K562 (cell line): ENCODE results near the gene AP1S3. TPM values are rescaled to one million over a fixed set of nuclear protein-coding genes. Genes with fewer than 3 reads are reported as not detected.

Source experiments
- CEBPG ChIP-seq, 3 experiments: fragments of 200-800 bp in 1 of 3; sonication (Bioruptor generic) in 1 of 3; sonication (generic) in 1 of 3; formaldehyde crosslinking in 1 of 3; IDR thresholded peaks in 2 of 3; conservative IDR thresholded peaks in 1 of 3; 2 replicates each; pipeline versions ENCODE4 v1.6.1 to v1.8.0; 2016 to 2022; ENCODE audit warnings: missing compliant biosample characterization in 2 of 3, missing genetic modification characterization in 2 of 3, mild to moderate bottlenecking in 1 of 3, missing genetic modification reagents in 1 of 3
- FOXA1 ChIP-seq: fragments of 450-650 bp; IDR thresholded peaks from 2 replicates; pipeline ENCODE4 v1.6.1; 2016; ENCODE audit warnings: mild to moderate bottlenecking, borderline replicate concordance
- FOXM1 ChIP-seq, 2 experiments: fragments of 450-650 bp in 1 of 2; sonication (generic) in 1 of 2; formaldehyde crosslinking in 1 of 2; IDR thresholded peaks; 2 replicates each; pipeline versions ENCODE4 v1.6.1 to v1.9.0; 2017 to 2022; ENCODE audit warnings: low read depth in 2 of 2, mild to moderate bottlenecking in 2 of 2, missing genetic modification reagents in 1 of 2, moderate library complexity in 1 of 2
- GABPA ChIP-seq: fragments of 200-800 bp; sonication (Bioruptor generic); conservative IDR thresholded peaks from 2 replicates; pipeline ENCODE4 v1.6.1; 2016; ENCODE audit warnings: low read depth, missing genetic modification characterization, missing compliant biosample characterization
- KDM5B ChIP-seq: fragments of 200-600 bp; sonication (generic); IDR thresholded peaks from 2 replicates; pipeline ENCODE4 v1.6.1; 2012; ENCODE audit warnings: low read depth, mild to moderate bottlenecking, moderate library complexity, low read length, control low read depth, inconsistent platforms; ENCODE audit not compliant: insufficient replicate concordance
- LCOR ChIP-seq: sonication (generic); formaldehyde crosslinking; IDR thresholded peaks from 2 replicates; pipeline ENCODE4 v1.8.0; 2022; ENCODE audit warnings: mild to moderate bottlenecking, missing genetic modification reagents
- MEIS2 ChIP-seq: fragments of 450-650 bp; IDR thresholded peaks from 2 replicates; pipeline ENCODE4 v1.6.1; 2014; ENCODE audit warnings: mild to moderate bottlenecking; ENCODE audit not compliant: partially characterized antibody
- PCBP1 ChIP-seq: fragments of 200-400 bp; formaldehyde crosslinking; IDR thresholded peaks from 2 replicates; pipeline ENCODE4 v1.6.1; 2018; ENCODE audit warnings: mild to moderate bottlenecking, low read depth, low read length; ENCODE audit not compliant: poor library complexity, severe bottlenecking
- RBM25 ChIP-seq: fragments of 200-400 bp; formaldehyde crosslinking; IDR thresholded peaks from 2 replicates; pipeline ENCODE4 v1.6.1; 2018; ENCODE audit warnings: low read length, low read depth, moderate library complexity; ENCODE audit not compliant: severe bottlenecking
- RCOR1 ChIP-seq, 2 experiments: IDR thresholded peaks; 2 replicates each; pipeline ENCODE4 v1.6.1; 2012; ENCODE audit warnings: low read depth in 2 of 2, low read length in 2 of 2, borderline replicate concordance in 1 of 2, improper control_type of control experiment in 1 of 2
- ZBTB8A ChIP-seq: fragments of 450-650 bp; IDR thresholded peaks from 2 replicates; pipeline ENCODE4 v1.6.1; 2018; ENCODE audit warnings: mild to moderate bottlenecking, moderate library complexity; ENCODE audit not compliant: partially characterized antibody
- ZKSCAN3 ChIP-seq: fragments of 250-450 bp; sonication (Bioruptor Pico); IDR thresholded peaks from 2 replicates; pipeline ENCODE4 v1.4.0; 2020
- ZNF146 ChIP-seq: IDR thresholded peaks from one replicate; pipeline ENCODE4 v1.6.1; 2018; ENCODE audit warnings: missing compliant biosample characterization; ENCODE audit not compliant: unreplicated experiment
- ZNF384 ChIP-seq: IDR thresholded peaks from 2 replicates; pipeline ENCODE4 v1.6.1; 2012; ENCODE audit warnings: low read depth, low read length, improper control_type of control experiment
- ZNF778 ChIP-seq: fragments of 450-650 bp; formaldehyde crosslinking; IDR thresholded peaks from 2 replicates; pipeline ENCODE4 v1.4.0; 2020; ENCODE audit warnings: mild to moderate bottlenecking, moderate library complexity
- polyA plus RNA-seq, 8 experiments: library from polyadenylated mRNA; depleted of rRNA in 4 of 8; stranded (reverse) in 5 of 8; unstranded in 3 of 8; fragments of >200 nt; fragmentation: Nextera tagmentation in 2 of 8; fragmentation: Illumina TruSeq in 1 of 8; extraction: Ambion mirVana in 2 of 8; extraction: Trizol in 1 of 8; gene quantifications; 2 replicates each; pipeline versions ENCODE4 v1.2.1 to v1.2.3, GENCODE V29; 2011 to 2014; ENCODE audit warnings: inconsistent platforms in 1 of 8, missing spikeins in 1 of 8
- total RNA-seq, 7 experiments: library from RNA; depleted of rRNA in 6 of 7; stranded (reverse); fragments of >200 nt in 6 of 7; fragmentation: Illumina TruSeq in 2 of 7; extraction: Trizol in 2 of 7; gene quantifications; 2 replicates each; pipeline versions ENCODE4 v1.2.1 to v1.2.3, GENCODE V29; 2011 to 2021; ENCODE audit warnings: low replicate concordance in 1 of 7
- TF ChIP-seq, protein P1 (sequence below): sonication (generic); formaldehyde crosslinking; IDR thresholded peaks from 2 replicates; pipeline ENCODE4 v1.8.0; 2022; ENCODE audit warnings: mild to moderate bottlenecking, low read depth, missing genetic modification reagents
- TF ChIP-seq, protein P2 (sequence below): fragments of 450-650 bp; IDR thresholded peaks from 2 replicates; pipeline ENCODE4 v1.6.1; 2016; ENCODE audit warnings: borderline replicate concordance
- TF ChIP-seq, protein P3 (sequence below): fragments of 450-650 bp; IDR thresholded peaks from 2 replicates; pipeline ENCODE4 v1.6.1; 2017; ENCODE audit warnings: antibody characterized with exemption
- TF ChIP-seq, protein P4 (sequence below): IDR thresholded peaks from 3 replicates; pipeline ENCODE4 v1.6.1; 2011; ENCODE audit warnings: borderline replicate concordance, mild to moderate bottlenecking; ENCODE audit not compliant: insufficient read length, insufficient read depth
- TF ChIP-seq, protein P5 (sequence below): fragments of 450-650 bp; formaldehyde crosslinking; IDR thresholded peaks from 2 replicates; pipeline ENCODE4 v1.4.0; 2022; ENCODE audit warnings: mild to moderate bottlenecking, moderate library complexity

AP1S3 gene
- total and polyA plus RNA-seq, 9 of the 15 experiments (the other 6 are each of a cell fraction or from before 2014, with no cell fraction given): 0.50 to 3.8 (median 2.1) TPM

DNA sequence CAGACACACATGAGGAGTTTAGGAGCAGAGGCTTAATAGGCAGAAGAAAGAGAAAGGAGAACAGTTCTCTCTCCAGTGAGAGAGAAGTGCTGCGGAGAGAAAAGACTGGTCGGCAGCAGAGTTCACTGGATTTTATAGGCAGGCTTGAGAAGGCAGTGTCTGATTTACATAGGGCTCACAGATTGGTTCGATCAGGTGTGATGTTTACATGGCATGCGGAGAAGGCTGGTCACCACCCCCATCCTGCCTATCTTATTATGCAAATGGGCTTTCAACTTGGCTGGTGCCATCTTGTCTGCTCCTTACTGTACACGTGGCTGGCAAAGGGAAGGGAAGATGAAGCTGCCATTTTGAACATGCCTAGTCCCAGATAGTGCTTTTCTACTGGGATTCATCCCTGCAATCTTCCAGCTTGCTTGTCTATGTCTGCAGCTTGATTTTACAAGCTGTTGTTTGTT is 113.4 kb downstream of the AP1S3 start (continued):
- no peak for TF ChIP-seq ZNF146
- TF ChIP-seq FOXA1: no peak
- no peak for TF ChIP-seq PCBP1
- TF ChIP-seq, protein P1, sequence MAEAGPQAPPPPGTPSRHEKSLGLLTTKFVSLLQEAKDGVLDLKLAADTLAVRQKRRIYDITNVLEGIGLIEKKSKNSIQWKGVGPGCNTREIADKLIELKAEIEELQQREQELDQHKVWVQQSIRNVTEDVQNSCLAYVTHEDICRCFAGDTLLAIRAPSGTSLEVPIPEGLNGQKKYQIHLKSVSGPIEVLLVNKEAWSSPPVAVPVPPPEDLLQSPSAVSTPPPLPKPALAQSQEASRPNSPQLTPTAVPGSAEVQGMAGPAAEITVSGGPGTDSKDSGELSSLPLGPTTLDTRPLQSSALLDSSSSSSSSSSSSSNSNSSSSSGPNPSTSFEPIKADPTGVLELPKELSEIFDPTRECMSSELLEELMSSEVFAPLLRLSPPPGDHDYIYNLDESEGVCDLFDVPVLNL (CRISPR knock-in tag): no peak
- TF ChIP-seq ZNF384: no peak
- no peak for TF ChIP-seq ZKSCAN3 (CRISPR knock-in tag)
- TF ChIP-seq, protein P2, sequence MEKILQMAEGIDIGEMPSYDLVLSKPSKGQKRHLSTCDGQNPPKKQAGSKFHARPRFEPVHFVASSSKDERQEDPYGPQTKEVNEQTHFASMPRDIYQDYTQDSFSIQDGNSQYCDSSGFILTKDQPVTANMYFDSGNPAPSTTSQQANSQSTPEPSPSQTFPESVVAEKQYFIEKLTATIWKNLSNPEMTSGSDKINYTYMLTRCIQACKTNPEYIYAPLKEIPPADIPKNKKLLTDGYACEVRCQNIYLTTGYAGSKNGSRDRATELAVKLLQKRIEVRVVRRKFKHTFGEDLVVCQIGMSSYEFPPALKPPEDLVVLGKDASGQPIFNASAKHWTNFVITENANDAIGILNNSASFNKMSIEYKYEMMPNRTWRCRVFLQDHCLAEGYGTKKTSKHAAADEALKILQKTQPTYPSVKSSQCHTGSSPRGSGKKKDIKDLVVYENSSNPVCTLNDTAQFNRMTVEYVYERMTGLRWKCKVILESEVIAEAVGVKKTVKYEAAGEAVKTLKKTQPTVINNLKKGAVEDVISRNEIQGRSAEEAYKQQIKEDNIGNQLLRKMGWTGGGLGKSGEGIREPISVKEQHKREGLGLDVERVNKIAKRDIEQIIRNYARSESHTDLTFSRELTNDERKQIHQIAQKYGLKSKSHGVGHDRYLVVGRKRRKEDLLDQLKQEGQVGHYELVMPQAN: no peak
- no peak for TF ChIP-seq RBM25
- TF ChIP-seq, protein P3, sequence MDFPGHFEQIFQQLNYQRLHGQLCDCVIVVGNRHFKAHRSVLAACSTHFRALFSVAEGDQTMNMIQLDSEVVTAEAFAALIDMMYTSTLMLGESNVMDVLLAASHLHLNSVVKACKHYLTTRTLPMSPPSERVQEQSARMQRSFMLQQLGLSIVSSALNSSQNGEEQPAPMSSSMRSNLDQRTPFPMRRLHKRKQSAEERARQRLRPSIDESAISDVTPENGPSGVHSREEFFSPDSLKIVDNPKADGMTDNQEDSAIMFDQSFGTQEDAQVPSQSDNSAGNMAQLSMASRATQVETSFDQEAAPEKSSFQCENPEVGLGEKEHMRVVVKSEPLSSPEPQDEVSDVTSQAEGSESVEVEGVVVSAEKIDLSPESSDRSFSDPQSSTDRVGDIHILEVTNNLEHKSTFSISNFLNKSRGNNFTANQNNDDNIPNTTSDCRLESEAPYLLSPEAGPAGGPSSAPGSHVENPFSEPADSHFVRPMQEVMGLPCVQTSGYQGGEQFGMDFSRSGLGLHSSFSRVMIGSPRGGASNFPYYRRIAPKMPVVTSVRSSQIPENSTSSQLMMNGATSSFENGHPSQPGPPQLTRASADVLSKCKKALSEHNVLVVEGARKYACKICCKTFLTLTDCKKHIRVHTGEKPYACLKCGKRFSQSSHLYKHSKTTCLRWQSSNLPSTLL: no peak
- TF ChIP-seq, protein P4, sequence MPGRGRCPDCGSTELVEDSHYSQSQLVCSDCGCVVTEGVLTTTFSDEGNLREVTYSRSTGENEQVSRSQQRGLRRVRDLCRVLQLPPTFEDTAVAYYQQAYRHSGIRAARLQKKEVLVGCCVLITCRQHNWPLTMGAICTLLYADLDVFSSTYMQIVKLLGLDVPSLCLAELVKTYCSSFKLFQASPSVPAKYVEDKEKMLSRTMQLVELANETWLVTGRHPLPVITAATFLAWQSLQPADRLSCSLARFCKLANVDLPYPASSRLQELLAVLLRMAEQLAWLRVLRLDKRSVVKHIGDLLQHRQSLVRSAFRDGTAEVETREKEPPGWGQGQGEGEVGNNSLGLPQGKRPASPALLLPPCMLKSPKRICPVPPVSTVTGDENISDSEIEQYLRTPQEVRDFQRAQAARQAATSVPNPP: no peak
- TF ChIP-seq MEIS2: peak; percentile 55
- no peak for TF ChIP-seq FOXM1 (IDR thresholded peaks at IDR 0.05; ENCODE audit: low read depth)
- TF ChIP-seq FOXM1 (CRISPR knock-in tag; IDR thresholded peaks at IDR 0.05; ENCODE audit: low read depth): no peak
- no peak for TF ChIP-seq LCOR
- TF ChIP-seq, protein P5, sequence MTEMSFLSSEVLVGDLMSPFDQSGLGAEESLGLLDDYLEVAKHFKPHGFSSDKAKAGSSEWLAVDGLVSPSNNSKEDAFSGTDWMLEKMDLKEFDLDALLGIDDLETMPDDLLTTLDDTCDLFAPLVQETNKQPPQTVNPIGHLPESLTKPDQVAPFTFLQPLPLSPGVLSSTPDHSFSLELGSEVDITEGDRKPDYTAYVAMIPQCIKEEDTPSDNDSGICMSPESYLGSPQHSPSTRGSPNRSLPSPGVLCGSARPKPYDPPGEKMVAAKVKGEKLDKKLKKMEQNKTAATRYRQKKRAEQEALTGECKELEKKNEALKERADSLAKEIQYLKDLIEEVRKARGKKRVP: no peak
- TF ChIP-seq ZBTB8A: no peak
- no peak for TF ChIP-seq KDM5B
- TF ChIP-seq ZNF778 (CRISPR knock-in tag): no peak
- no peak for TF ChIP-seq GABPA
- no peak for TF ChIP-seq RCOR1 (IDR thresholded peaks at IDR 0.05; ENCODE audit: borderline replicate concordance in 1 of 2, low read depth in 2 of 2, low read length in 2 of 2)
- no peak for TF ChIP-seq CEBPG (CRISPR knock-in tag; IDR thresholded peaks at IDR 0.05)
- no peak for TF ChIP-seq CEBPG (tag; conservative IDR thresholded peaks at IDR 0.05 in 1 of 2, IDR thresholded peaks at IDR 0.05 in 1 of 2)
